GM19328 (cell line): ENCODE measurements around the gene COL11A1.
"Not testable (repeated sequence)": the region's sequence is repeated elsewhere in the genome, so short reads cannot be mapped to it uniquely, and the experiment has no call there.

Experiments used
- ATAC-seq: cut with Tn5 transposase; IDR thresholded peaks from one replicate; pipeline ENCODE4 v1.9.1; 2021; ENCODE audit warnings: mild to moderate bottlenecking, moderate library complexity; ENCODE audit not compliant: unreplicated experiment

The COL11A1 gene

DNA sequence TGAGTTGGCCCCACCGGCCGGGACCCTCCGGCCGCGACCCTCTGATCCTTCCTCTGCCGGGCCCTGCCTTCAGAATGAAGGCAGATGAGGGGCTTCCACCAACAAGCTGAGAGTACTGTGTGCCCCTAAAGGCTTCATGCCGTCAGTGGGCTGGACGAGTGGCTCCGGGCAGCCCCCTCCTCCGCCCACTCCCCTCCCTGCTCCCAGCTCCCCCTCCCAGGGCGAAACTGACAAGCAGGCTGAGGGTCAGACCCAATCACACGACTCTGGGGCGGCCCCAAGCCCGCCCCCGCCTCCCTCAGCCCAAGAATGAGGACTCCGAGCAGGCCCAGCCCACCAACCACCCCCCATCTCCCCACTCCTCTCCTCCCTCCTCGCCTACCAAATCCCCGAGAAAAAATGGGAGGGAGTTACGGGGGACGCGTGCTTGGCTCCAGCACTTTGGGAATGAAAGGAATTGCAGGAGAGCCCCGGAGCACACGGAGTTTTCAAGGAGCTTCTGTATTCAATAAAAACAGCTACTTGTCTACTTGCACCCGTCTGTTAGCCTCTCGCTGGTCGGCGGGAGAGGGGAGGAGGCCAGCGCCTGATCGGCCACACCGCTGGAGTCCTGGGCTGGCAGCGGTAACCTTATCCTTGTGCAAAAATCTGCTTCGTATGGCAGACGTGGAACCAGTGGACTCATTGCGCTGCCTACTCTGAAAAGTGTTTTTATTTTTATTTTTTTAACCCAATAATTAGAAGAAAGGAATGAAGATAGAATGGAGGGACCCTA lies at the start of gene COL11A1:
TSS of gene COL11A1 (minus strand) at position 147 of the 775 bp plus-strand sequence. CDS start 344 bp downstream, outside the sequence.
- ATAC-seq: no peak

DNA sequence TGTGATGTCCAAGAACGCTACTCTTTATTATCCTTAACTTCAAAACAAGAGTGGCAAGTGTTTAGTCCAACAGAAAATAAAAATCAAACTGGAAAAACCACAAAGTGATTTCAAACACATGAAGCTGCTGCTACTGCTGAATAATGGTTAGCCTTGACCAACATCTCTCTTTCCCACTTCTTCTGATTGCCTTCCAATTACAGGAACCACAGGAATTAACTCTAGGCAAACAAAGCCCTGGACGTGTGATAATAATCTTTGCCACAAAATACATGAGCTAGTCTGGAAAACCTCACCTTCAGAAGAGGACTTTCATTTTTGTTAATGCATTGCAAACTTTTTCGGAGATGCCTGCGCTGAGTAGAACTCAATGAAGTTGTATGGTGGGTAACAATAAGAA lies 48.6 kb upstream of the COL11A1 start:
- ATAC-seq: no peak

DNA sequence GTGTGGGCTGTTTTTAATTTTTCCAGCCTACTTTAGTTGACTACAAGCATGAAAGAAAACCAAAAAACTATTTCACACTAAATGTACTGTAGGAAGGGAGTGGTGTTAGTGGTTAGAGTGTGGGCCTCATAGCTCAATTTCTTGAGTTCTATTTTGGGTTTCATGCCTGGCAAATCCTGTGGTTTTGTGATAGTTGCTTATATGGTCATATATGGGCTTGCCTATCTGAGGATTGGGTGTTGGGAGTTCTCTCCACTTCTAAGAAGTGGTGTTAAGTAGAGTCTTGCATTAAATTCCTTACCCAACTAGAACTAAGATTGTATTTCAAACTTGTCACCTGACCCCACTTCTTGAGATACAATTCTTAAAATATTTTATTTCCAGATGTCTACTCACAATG lies 37.8 kb upstream of the COL11A1 start:
- no peak for ATAC-seq

DNA sequence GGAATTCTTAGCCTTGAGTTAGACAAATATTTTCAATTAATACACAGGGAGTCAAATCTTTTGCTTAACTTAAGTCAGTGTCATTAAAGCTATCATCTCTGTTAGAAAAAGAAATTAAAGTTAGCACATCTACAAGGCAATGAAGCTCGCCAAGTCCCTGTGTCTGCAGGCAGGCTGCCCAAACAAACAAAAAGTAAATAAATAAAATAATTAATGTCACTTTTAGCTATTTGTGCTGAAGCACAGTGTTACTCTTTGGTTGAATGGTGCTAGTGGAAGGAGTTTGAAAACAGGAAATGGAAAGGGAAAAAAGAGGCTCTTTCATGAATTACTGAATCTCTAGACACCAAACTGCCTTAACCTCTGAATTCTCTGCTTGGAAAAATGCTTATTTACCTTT lies 37.1 kb upstream of the COL11A1 start:
- ATAC-seq: no peak

DNA sequence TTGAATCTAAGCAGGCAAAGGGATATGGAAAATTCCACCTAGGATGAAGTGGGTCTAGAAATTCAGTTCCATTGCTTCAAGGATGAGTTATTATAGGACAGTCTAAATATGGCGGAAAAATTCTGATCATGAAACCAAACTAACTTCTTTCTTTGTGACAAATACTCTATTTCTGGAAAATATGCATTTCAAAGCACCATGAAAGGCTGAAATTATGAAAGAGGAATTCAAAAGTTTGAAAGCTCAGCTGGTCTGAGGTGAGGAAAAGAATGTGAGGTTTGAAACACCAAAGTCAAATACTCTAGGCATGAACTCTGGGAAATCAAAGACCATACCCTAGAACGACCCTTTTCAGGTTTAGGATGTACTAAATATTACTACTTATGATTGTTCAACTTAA lies 36.4 kb upstream of the COL11A1 start:
- ATAC-seq: no peak

DNA sequence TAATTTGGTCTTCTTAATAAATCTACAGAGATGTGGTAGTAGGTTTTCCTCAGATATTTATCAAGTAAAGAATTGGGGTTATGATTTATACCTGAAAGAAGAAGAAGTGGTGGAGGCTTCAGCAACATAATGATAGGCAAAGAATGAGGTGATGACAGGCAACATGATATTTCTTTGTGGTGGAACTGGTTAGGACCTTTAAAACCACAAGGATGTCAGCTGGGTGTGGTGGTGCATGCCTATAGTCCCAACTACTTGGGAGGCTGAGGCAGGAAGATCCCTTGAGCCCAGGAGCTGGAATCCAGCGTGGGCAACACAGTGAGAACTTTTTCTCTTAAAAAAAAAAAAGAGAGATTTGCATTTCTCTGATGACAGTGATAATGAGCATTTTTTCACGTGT lies 34.1 kb upstream of the COL11A1 start:
- no peak for ATAC-seq

DNA sequence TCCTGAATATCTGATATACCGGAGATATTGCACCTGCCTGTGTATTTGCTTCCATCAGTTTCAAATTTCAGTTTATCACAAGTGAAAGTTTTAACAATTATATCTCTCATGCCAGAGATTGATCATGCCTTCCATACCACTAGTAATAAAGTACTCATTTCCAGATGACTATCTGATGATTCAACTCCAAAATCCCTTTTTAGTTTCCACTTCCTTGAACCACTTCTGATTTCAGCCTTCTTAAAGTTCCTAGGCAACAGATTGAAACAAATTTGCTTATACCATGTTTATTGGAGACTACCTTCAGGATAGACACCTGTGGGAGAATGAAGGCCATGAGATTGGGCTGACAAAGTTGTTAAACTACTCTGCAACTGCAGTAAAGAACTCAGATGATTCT lies 21.5 kb upstream of the COL11A1 start:
- ATAC-seq: no peak

DNA sequence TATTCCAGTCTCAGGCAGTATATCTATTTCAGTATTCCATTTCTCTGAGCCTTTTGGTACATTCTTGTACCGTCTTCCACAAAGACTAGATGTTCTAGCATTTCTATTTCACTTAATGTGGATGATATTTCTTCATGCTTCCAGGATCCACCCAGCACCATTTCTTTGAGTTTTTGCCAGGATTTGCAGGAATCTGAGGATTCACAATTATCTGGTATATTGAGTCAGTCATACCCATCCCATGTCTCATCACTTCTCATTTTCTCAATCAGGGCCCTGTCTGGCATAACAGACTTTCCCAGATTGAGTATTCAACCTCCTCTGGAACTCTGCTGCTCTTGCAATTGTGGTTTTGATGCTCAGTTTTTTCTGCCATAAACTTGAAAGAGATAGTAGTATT lies 20.9 kb upstream of the COL11A1 start:
- no peak for ATAC-seq

DNA sequence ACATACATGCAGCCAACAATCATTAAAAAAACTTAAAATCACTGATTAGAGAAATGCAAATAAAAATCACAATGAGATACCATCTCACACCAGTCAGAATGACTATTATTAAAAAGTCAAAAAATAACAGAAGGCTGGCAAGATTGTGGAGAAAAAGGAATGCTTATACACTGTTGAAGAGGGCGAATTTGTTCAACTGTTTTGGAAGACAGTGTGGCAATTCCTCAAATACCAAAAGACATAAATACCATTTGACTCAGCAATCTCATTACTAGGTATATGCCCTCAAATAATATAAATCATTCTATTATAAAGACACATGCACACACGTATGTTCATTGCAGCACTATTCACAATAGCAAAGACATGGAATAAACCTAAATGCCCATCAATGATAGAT lies 19.9 kb upstream of the COL11A1 start:
- not testable (repeated sequence) for ATAC-seq

DNA sequence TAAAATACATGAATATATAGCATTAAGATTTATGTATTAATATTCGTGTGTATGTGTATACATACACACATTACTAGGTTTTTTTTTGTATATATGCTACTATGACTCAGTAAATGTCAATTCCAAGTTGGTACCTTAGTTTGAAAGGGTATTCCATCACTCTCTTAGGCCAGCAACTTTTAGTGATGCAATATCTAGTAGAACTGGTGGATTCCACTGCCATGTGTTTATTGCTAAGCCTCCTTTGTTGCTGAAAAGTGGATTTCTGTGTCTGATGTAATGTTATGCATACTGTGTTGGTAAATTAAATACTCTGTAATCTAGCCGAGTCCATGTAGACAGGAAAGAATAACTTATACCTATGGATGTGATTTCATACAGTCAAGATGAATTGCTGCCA lies 16.9 kb upstream of the COL11A1 start:
- no peak for ATAC-seq

DNA sequence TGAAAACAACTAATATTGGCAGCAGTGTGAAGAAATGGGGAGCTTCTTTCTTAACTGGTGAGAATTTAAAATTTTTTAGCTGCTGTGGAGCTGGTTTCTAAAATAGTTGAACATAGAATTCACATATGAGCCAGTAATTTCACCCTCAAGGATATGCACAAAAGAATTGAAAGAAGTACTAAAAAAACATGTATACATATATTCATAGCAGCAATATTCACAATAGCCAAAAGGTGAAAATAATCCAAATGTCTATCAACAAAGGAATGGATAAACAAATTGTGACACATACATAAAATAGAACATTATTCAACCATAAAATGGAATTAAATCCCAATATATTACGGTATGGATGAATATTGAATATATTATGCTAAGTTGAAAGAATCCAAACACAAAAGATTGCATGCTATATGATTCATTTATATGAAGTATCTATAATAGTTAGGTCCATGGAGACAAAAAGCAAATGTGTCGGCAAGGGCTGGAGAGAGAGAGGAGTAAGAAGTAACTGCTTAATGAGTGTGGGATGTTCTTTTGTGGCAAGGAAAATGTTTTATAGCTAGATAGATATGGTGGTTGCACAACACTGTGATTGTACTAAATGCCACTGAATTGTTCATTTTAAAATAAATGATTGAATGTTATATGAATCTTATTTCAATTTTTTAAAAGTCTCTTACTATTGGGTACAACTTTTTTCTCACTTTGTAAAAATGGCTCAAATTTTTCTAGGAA lies 14.8 kb upstream of the COL11A1 start:
- ATAC-seq: no peak

DNA sequence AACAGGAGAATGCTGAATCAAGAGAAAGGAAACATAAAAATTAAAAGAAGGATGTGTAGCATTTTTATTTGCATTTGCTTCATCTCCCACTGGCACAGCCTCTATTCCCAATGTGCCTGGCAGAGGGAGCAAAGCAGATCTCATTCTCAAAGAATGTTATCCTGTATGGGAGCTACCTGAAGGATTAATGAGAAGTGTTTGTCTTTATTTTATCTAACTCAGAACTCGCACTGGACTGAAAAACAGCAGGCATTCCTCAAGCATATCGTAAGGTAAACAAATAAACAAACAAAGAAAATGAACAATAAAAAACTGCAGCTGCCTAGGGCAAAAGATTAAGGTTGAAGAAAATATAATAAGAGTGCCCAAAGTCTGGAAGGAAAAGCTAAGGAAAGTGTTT lies 12.7 kb upstream of the COL11A1 start:
- no peak for ATAC-seq

DNA sequence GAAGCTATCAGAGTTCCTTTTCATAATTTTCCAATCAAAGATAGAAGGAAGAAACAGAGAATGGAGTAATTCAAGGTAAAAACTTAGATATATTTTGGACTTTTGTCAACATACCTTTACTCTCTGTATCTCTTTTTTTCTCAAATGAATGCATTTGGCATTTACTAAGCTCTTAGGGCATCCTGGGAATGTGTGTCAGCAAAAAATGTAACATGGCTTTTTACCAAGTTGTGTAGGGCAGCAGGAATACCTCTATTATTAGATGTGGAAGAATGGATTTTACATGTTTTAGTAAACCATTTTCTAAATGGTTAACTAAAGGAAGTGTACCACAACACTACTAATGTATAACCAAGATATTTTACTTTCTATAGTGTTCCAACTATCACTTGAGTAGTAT lies 4.2 kb upstream of the COL11A1 start:
- ATAC-seq: no peak

DNA sequence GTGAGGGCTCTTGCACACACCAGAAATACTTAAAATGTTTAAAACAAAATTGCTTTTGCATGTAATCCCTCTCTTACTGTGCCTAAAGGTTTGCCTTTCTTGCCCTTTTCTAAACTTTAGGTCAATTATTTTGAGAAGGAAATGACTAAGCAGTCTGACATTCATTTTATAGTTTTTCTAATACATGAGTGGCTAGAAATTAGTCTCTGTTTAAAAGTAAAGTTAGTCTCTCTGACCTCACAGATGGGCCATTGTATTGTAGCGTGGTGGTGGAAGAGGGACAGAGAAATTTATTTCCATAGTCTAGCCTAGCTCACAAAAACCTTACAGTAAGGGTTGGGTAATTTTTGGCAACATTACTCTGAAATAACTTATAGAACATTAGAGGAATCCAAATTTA lies 3.6 kb upstream of the COL11A1 start:
- ATAC-seq: no peak

DNA sequence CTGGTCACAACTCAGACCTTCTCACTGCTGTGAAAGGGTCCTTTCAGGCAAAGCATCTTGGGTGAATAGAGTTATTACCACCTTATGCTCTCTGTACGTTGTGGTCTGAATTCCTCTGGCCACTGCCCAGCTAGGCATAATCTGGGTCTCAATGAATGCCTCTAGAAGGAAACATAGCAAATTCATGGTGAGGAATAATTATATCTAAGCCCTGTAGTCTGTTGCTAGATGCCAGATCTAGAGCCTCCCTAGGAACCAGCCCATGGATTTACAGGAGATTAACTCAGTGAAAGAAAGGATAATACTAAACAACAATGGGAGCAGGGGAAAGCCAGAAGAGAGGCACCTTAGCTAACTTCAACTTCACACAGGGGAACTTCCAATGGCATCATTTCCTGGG lies 2.4 kb upstream of the COL11A1 start:
- no peak for ATAC-seq

DNA sequence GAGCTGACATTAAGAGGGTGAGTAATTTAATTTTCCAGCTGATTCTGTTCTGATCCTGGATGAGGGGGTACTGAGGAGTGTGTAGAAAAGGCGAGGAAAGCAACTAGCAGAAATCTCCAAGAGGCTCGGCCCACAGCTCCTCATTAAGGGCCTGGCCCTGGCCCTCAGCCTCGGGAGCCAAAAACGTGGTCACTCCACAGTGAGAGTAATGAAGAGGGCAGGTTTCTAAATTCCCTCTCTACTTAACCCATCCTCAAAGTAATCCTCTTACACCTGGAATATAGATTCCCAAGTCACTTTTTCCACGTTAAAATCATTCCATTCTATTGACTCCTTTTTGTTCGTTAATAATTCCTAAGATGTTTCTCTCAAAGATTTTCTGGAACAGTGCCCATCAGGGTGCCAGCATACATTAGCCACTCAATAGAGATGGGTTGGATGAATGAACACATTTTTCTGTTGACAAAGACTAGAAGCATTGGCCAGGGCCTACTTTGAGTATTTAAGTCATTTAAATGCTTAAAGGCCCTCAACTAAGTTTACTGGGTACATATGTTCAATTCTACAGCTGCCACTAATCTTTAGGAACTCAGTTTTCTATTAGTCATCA lies 1.1 kb upstream of the COL11A1 start:
- no peak for ATAC-seq

DNA sequence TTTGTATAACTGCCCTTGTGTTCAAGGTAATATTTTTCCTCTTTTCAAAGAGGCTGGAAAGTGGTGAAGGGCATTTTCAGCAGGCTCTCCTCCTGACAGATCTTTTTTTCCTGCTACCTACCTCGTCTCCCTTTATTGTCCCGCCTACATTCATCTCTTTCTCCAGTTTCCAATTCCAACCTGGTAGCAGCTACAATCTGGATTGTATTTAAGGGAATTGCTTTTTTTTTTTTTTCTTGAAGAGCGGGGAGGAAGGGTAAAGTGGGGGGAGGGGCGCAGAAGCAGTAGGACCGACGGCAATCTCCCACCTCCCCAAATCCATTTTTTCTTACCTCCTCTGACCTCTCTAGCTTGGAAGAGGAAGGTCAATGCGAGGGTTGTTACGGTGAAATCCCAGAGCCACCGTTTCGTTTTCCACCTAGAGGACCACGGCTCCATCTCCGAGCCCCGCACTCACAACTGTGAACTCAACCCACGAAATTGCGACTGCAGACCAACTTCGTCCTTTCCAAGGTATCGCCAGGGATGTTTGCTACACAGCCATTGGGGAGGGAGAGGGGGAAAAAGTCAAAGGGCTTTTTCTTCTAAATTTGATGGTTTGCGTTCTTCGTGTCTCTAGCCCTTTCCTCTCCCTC lies 464 bp downstream of the COL11A1 start:
- no peak for ATAC-seq

DNA sequence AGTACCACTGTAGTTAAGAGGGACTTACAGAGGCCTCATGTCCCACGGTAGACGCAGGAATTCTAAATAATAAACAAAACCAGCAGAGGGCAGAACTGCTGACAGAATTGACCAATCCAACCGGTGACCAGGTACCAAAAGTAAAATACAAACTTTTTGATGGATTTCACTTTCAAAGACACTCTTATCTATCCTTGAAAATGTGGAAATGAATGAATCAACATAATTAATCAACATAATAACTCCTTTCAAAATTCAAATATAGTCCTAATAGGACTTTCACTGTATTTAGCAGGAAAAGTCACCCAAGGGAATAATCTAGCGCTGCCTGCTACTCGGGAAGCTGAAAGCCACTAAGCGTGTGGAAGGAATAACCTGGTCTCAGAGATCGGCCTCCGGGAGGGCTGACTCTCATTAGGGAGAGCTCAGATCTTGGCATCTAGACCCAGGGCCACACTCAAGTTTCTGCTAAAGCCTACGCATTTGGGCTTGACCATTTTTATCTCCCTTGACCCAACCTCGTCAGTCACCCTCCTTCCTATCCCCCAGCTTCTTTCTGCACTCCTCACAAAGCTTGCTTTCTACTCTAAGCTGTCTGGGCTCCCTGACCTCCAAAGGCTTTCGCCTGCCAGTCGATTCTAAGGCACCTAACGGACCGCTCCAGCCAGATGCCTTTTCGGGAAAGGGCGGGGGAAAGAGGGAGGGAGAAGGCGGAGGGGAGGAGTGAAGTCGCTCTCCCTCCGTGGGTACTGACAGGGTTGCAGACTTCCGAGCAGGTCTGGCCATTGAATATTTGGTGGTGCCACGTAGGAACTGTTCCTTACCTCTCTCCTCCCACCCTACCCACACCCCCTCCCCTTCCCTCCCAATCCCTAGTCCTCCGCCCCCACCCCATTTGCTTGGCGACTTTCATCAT lies 1.6 kb downstream of the COL11A1 start:
- ATAC-seq: peak; percentile 66

DNA sequence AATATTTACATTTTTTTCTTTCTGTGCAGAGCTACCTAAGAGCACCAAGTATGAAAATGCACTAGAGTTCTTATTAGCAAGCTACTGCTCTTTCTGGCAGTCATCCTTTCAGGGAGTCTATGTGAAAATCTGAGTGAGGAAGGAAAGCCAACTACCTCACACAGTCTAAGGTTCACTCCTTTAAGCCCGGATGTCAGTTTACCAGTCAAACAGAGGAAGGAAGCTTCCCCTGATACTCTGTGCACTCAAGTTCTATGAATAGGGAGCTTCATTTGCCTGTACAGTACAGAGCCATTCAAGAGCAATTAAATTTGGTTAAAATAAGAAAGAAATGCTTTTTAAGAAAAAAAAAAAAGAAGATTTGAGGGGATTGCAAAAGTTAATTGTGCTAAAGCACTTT lies 6.9 kb downstream of the COL11A1 start:
- ATAC-seq: no peak

DNA sequence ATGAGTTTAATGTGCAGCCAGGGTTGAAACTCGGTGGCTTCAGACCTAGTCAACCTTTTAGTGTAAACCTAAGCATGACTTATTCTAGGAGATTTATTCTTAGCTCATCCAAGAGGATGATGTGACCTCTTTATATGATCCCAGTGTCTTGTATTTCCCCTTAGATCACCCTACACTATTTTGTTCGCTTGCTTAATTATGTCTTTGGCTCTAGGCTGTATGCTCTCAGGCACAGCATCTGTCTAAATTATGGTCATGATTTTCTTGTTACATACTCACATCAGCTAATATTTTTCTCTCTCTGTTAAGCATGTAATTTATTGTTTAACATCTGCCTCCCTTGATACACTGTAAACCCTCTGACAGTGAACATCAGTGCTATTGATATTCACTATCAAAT lies 19.1 kb downstream of the COL11A1 start:
- ATAC-seq: no peak

DNA sequence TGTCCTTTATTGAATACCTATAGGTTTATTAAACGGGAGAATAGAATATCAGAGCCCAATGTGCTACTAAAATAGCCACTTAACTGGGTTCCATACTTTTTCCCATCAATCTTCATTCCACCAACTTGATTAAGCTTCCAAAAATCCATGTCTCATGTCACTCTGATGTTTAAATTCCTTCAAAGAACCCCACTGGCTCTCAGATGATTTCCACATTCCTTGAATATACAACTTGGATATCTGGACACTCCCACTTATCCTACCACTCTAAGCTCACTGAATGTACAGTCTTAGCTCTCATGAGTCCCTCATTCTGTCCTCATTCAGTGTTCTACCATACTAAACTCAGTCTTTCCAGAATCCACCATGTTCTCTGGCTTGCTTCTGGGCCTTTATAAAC lies 21.1 kb downstream of the COL11A1 start:
- ATAC-seq: no peak
